ENCODE measurements around the gene FOXR1. TPM values are rescaled to one million over a fixed set of nuclear protein-coding genes. Genes with fewer than 3 reads are reported as not detected.
A peak's percentile ranks its signal among the peaks of the same experiment; 100 is the strongest.
"Not testable (repeated sequence)": the region's sequence is repeated elsewhere in the genome, so short reads cannot be mapped to it uniquely, and the experiment has no call there.

The FOXR1 gene
- total RNA-seq, 1 experiment from 2014 or later = not detected

GRCh38 chr11:118939404-118939915 lies 32.1 kb upstream of the FOXR1 start:
- in situ Hi-C loops (cut with HindIII; ENCODE audit: low sequenced_read_pairs) = no loop called here

GRCh38 chr11:118939953-118940598 lies 31.5 kb upstream of the FOXR1 start:
- in situ Hi-C loops (cut with HindIII; ENCODE audit: low sequenced_read_pairs) = no loop called here
- DNase-seq (ENCODE audit: low spot score) = no peak

More at GRCh38 chr11:118939404-118939915, 32.1 kb upstream of the FOXR1 start:
- DNase-seq (ENCODE audit: low spot score) = no peak

GRCh38 chr11:118947091-118947490 lies 24.5 kb upstream of the FOXR1 start:
- in situ Hi-C loops (cut with HindIII; ENCODE audit: low sequenced_read_pairs) = no loop called here
- DNase-seq (ENCODE audit: low spot score) = no peak

GRCh38 chr11:118948000-118948399 lies 23.6 kb upstream of the FOXR1 start:
- DNase-seq (ENCODE audit: low spot score) = no peak
- in situ Hi-C loops (cut with HindIII; ENCODE audit: low sequenced_read_pairs) = no loop called here

GRCh38 chr11:118953265-118953664 lies 18.3 kb upstream of the FOXR1 start:
- DNase-seq (ENCODE audit: low spot score) = peak; percentile 90
- in situ Hi-C loops (cut with HindIII; ENCODE audit: low sequenced_read_pairs) = no loop called here

GRCh38 chr11:118953976-118954375 lies 17.6 kb upstream of the FOXR1 start:
- in situ Hi-C loops (cut with HindIII; ENCODE audit: low sequenced_read_pairs); DNase-seq (ENCODE audit: low spot score): not testable (repeated sequence)

- in situ Hi-C loops (cut with HindIII; ENCODE audit: low sequenced_read_pairs) = no loop called here
- peak; percentile 92 for DNase-seq (ENCODE audit: low spot score)
Measured at GRCh38 chr11:118956094-118956846, 15.3 kb upstream of the FOXR1 start, which contains the start of gene UPK2. UPK2 (plus strand) TSS chr11:118956298; CDS start chr11:118956351, 53 bp downstream.

GRCh38 chr11:118956847-118957469 lies 14.6 kb upstream of the FOXR1 start:
- no peak for DNase-seq (ENCODE audit: low spot score)
- in situ Hi-C loops (cut with HindIII; ENCODE audit: low sequenced_read_pairs) = no loop called here

GRCh38 chr11:118957549-118957948 lies 14.0 kb upstream of the FOXR1 start:
- DNase-seq (ENCODE audit: low spot score) = no peak
- in situ Hi-C loops (cut with HindIII; ENCODE audit: low sequenced_read_pairs) = no loop called here

- in situ Hi-C loops (cut with HindIII; ENCODE audit: low sequenced_read_pairs) = no loop called here
- DNase-seq (ENCODE audit: low spot score) = no peak
Measured at GRCh38 chr11:118957968-118958367, 13.6 kb upstream of the FOXR1 start.

GRCh38 chr11:118958577-118958976 lies 13.0 kb upstream of the FOXR1 start:
- in situ Hi-C loops (cut with HindIII; ENCODE audit: low sequenced_read_pairs) = no loop called here
- DNase-seq (ENCODE audit: low spot score) = no peak

GRCh38 chr11:118961189-118961588 lies 10.4 kb upstream of the FOXR1 start:
- in situ Hi-C loops (cut with HindIII; ENCODE audit: low sequenced_read_pairs) = no loop called here
- DNase-seq (ENCODE audit: low spot score) = no peak

GRCh38 chr11:118961591-118961990 lies 10.0 kb upstream of the FOXR1 start:
- DNase-seq (ENCODE audit: low spot score) = no peak
- in situ Hi-C loops (cut with HindIII; ENCODE audit: low sequenced_read_pairs) = no loop called here

GRCh38 chr11:118969508-118969907 lies 2.1 kb upstream of the FOXR1 start:
- in situ Hi-C loops (cut with HindIII; ENCODE audit: low sequenced_read_pairs); DNase-seq (ENCODE audit: low spot score): not testable (repeated sequence)

GRCh38 chr11:118973985-118974384 lies 2.4 kb downstream of the FOXR1 start:
- DNase-seq (ENCODE audit: low spot score) = no peak
- in situ Hi-C loops (cut with HindIII; ENCODE audit: low sequenced_read_pairs) = no loop called here

GRCh38 chr11:118975771-118976709 lies 4.5 kb downstream of the FOXR1 start:
- no peak for DNase-seq (ENCODE audit: low spot score)
- in situ Hi-C loops (cut with HindIII; ENCODE audit: low sequenced_read_pairs) = no loop called here

GRCh38 chr11:118979434-118979833 lies 7.9 kb downstream of the FOXR1 start:
- in situ Hi-C loops (cut with HindIII; ENCODE audit: low sequenced_read_pairs) = no loop called here
- DNase-seq (ENCODE audit: low spot score) = no peak

- no peak for DNase-seq (ENCODE audit: low spot score)
- in situ Hi-C loops (cut with HindIII; ENCODE audit: low sequenced_read_pairs) = no loop called here
Measured at GRCh38 chr11:118980191-118980881, 8.8 kb downstream of the FOXR1 start.

Measured in G401 (cell line).